ENCODE data around the gene RNF114. TPM values are rescaled to one million over a fixed set of nuclear protein-coding genes. Genes with fewer than 3 reads are reported as not detected.

Gene RNF114
- total and polyA plus RNA-seq, 2 donors (not counting 3 experiments of a cell fraction or from before 2014, with no cell fraction given), result 45.8 to 81.7 TPM

- peak overlapping the region; percentile 94 for H3K27ac ChIP-seq (ENCODE audit: insufficient read depth, low read depth, low read length)
- no peaks in the 10 kb centered on the region for H3K9me1 ChIP-seq (replicated peaks; ENCODE audit: control insufficient read depth, extremely low read depth, insufficient read depth, low read length)
- H3K9ac ChIP-seq (replicated peaks; ENCODE audit: extremely low read depth, insufficient read depth, low read length), result no peak overlapping the region
- no peak overlapping the region for H2AFZ ChIP-seq (ENCODE audit: low read depth, low read length)
- FAIRE-seq, result no peak
- no peaks in the 10 kb centered on the region for H4K20me1 ChIP-seq (replicated peaks; ENCODE audit: control insufficient read depth, extremely low read depth, insufficient read depth, low read length)
- no peak overlapping the region for H3K4me3 ChIP-seq (replicated peaks in 1 of 3; ENCODE audit: insufficient read depth in 1 of 3, low read depth in 1 of 3, low read length in 3 of 3)
- no peak for DNase-seq (ENCODE audit: low read depth, low spot score)
- H3K79me2 ChIP-seq (ENCODE audit: control insufficient read depth, insufficient read depth, low read length), result peaks cover 54% of the 10 kb centered on the region
- dilution Hi-C loops (cut with MboI; ENCODE audit: extremely low pct_ligation_motif_present, low sequenced_read_pairs) (no loop called here), intact Hi-C loops (cut with micrococcal nuclease) (loop anchor here (10.0 kb wide), 1 partner anchor 477 kb away; no protein-coding TSS in a partner anchor)
- no peaks in the 10 kb centered on the region for H3K27me3 ChIP-seq (ENCODE audit: control insufficient read depth in 2 of 2, insufficient read depth in 2 of 2, low read length in 2 of 2)
- H3K4me1 ChIP-seq (ENCODE audit: control insufficient read depth, extremely low read depth, insufficient read depth, low read length), result peaks cover 68% of the 10 kb centered on the region
- POLR2A ChIA-PET, result interaction anchor here (0.8 kb wide), 1 partner anchor 18 kb away, joined by 6 read pairs; no protein-coding TSS in a partner anchor
- no peak overlapping the region for H3K4me2 ChIP-seq (ENCODE audit: insufficient read depth, low read length)
- H3K36me3 ChIP-seq (ENCODE audit: control insufficient read depth in 2 of 2, extremely low read depth in 1 of 2, insufficient read depth in 2 of 2, low read length in 2 of 2), result peaks cover 8 to 12% of the 10 kb centered on the region in 2 experiments
- no peaks in the 10 kb centered on the region for H3K9me3 ChIP-seq (replicated peaks; ENCODE audit: control insufficient read depth, insufficient read depth, low read length)
- no peak for TF ChIP-seq GATA2 (IDR thresholded peaks at IDR 0.05; ENCODE audit: insufficient read depth, insufficient read length, low read depth, low read length)
- TF ChIP-seq POLR2AphosphoS5 (IDR thresholded peaks at IDR 0.05; ENCODE audit: insufficient read depth, low read depth, low read length), result no peak
- TF ChIP-seq, protein P1, sequence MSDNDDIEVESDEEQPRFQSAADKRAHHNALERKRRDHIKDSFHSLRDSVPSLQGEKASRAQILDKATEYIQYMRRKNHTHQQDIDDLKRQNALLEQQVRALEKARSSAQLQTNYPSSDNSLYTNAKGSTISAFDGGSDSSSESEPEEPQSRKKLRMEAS (IDR thresholded peaks at IDR 0.05; ENCODE audit: insufficient read depth, insufficient read length), result no peak
- no peak for TF ChIP-seq POLR2A (IDR thresholded peaks at IDR 0.05; ENCODE audit: low read depth, low read length)
- no TSS peak for BruUV-seq (replicated peaks)
- CTCF ChIA-PET, result interaction anchor here (1.5 to 23.6 kb wide), 6 partner anchors 7 to 80 kb away, joined by 3 to 1187 read pairs (median 6); no protein-coding TSS in a partner anchor
Observed at GRCh38 chr20:49987868-49988690, 51.9 kb downstream of the RNF114 start.

Measured in endothelial cell of umbilical vein (primary cell).